Measurements from ENCODE around the gene GCC2. TPM values are rescaled to one million over a fixed set of nuclear protein-coding genes. Genes with fewer than 3 reads are reported as not detected.

Gene GCC2
- total and polyA plus RNA-seq, 2 of the 13 experiments (the other 11 are each of a cell fraction or from before 2014, with no cell fraction given) = 17.6 to 22.5 TPM

DNA sequence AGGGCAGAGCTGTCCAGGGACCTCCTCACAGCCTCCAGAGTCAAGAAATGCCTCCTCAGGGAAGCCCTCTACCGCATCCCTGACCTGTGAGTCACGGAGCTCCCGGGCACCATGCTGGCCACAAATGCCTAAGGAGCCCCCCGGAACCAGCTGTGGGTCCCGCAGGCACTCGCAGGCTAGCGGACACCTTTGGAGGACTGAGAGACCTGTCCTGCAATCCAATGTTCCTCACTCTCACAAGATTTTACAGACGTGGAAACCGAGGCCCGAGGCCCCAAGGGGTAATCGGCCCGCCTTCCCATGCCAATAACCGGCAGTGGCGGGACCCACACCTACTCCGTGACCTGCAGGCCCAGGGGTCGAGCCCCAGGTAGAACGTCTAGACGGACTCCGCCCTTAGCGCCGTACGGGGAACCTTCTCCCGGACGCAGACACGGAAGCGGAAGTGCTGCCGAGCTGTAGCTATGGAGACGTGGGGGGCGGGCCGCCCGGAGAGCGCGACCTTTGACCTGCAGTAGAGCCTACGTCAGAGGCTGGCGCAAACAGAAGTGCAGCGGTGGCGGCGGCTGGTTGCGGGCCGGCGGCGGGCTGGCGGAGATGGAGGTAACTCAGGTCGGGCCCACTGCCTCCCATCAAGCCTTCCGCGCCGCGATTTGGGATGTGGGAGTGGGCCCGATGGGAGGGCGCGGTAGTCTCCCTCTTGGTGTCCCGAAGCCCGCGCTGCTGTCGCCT, at the start of gene GCC2 (continued):
- TF ChIP-seq MAFK (conservative IDR thresholded peaks at IDR 0.05 in 1 of 2, IDR thresholded peaks at IDR 0.05 in 1 of 2; ENCODE audit: low read length in 2 of 2) = no peak
- TF ChIP-seq, protein P1, sequence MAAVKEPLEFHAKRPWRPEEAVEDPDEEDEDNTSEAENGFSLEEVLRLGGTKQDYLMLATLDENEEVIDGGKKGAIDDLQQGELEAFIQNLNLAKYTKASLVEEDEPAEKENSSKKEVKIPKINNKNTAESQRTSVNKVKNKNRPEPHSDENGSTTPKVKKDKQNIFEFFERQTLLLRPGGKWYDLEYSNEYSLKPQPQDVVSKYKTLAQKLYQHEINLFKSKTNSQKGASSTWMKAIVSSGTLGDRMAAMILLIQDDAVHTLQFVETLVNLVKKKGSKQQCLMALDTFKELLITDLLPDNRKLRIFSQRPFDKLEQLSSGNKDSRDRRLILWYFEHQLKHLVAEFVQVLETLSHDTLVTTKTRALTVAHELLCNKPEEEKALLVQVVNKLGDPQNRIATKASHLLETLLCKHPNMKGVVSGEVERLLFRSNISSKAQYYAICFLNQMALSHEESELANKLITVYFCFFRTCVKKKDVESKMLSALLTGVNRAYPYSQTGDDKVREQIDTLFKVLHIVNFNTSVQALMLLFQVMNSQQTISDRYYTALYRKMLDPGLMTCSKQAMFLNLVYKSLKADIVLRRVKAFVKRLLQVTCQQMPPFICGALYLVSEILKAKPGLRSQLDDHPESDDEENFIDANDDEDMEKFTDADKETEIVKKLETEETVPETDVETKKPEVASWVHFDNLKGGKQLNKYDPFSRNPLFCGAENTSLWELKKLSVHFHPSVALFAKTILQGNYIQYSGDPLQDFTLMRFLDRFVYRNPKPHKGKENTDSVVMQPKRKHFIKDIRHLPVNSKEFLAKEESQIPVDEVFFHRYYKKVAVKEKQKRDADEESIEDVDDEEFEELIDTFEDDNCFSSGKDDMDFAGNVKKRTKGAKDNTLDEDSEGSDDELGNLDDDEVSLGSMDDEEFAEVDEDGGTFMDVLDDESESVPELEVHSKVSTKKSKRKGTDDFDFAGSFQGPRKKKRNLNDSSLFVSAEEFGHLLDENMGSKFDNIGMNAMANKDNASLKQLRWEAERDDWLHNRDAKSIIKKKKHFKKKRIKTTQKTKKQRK (IDR thresholded peaks at IDR 0.05; ENCODE audit: low read length) = no peak
- TF ChIP-seq THAP11 (CRISPR knock-in tag; IDR thresholded peaks at IDR 0.05) = peak; percentile 93
- peak; percentile 95 for TF ChIP-seq ZNF670 (CRISPR knock-in tag; IDR thresholded peaks at IDR 0.05; ENCODE audit: borderline replicate concordance)
- peak; percentile 26; the same call in 1 of the 2 replicates for TF ChIP-seq ZFP36L1 (CRISPR knock-in tag; IDR thresholded peaks at IDR 0.05)
- TF ChIP-seq, protein P2, sequence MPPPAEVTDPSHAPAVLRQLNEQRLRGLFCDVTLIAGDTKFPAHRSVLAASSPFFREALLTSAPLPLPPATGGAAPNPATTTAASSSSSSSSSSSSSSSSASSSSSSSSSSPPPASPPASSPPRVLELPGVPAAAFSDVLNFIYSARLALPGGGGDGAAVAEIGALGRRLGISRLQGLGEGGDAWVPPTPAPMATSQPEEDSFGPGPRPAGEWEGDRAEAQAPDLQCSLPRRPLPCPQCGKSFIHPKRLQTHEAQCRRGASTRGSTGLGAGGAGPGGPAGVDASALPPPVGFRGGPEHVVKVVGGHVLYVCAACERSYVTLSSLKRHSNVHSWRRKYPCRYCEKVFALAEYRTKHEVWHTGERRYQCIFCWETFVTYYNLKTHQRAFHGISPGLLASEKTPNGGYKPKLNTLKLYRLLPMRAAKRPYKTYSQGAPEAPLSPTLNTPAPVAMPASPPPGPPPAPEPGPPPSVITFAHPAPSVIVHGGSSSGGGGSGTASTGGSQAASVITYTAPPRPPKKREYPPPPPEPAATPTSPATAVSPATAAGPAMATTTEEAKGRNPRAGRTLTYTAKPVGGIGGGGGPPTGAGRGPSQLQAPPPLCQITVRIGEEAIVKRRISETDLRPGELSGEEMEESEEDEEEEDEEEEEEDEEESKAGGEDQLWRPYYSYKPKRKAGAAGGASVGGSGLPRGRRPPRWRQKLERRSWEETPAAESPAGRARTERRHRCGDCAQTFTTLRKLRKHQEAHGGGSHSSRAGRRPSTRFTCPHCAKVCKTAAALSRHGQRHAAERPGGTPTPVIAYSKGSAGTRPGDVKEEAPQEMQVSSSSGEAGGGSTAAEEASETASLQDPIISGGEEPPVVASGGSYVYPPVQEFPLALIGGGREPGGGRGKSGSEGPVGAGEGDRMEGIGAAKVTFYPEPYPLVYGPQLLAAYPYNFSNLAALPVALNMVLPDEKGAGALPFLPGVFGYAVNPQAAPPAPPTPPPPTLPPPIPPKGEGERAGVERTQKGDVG (CRISPR knock-in tag; IDR thresholded peaks at IDR 0.05; ENCODE audit: borderline replicate concordance) = no peak
- peak; percentile 85 for TF ChIP-seq ZNF292 (CRISPR knock-in tag; IDR thresholded peaks at IDR 0.05; ENCODE audit: borderline replicate concordance, low read depth)
- TF ChIP-seq MIER3 (CRISPR knock-in tag; IDR thresholded peaks at IDR 0.05; ENCODE audit: borderline replicate concordance) = peak; percentile 93
- TF ChIP-seq, protein P3, sequence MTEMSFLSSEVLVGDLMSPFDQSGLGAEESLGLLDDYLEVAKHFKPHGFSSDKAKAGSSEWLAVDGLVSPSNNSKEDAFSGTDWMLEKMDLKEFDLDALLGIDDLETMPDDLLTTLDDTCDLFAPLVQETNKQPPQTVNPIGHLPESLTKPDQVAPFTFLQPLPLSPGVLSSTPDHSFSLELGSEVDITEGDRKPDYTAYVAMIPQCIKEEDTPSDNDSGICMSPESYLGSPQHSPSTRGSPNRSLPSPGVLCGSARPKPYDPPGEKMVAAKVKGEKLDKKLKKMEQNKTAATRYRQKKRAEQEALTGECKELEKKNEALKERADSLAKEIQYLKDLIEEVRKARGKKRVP (CRISPR knock-in tag; IDR thresholded peaks at IDR 0.05) = peak in 1 of 2 experiments; percentile 87; a peak in 2 of 4 replicates
- TF ChIP-seq RBAK (CRISPR knock-in tag; IDR thresholded peaks at IDR 0.05) = no peak; the same call in 1 of the 2 replicates
- TF ChIP-seq ARNT (IDR thresholded peaks at IDR 0.05) = no peak
- no peak for TF ChIP-seq TCF7L2 (IDR thresholded peaks at IDR 0.05; ENCODE audit: low read depth, low read length)
- TF ChIP-seq, protein P4, sequence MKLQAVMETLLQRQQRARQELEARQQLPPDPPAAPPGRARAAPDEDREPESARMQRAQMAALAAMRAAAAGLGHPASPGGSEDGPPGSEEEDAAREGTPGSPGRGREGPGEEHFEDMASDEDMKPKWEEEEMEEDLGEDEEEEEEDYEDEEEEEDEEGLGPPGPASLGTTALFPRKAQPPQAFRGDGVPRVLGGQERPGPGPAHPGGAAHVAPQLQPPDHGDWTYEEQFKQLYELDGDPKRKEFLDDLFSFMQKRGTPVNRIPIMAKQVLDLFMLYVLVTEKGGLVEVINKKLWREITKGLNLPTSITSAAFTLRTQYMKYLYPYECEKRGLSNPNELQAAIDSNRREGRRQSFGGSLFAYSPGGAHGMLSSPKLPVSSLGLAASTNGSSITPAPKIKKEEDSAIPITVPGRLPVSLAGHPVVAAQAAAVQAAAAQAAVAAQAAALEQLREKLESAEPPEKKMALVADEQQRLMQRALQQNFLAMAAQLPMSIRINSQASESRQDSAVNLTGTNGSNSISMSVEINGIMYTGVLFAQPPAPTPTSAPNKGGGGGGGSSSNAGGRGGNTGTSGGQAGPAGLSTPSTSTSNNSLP (IDR thresholded peaks at IDR 0.05; ENCODE audit: low read depth, low read length) = no peak
- peak; percentile 94; the same call in 1 of the 2 replicates for TF ChIP-seq NFKB2 (CRISPR knock-in tag; IDR thresholded peaks at IDR 0.05; ENCODE audit: borderline replicate concordance)
- TF ChIP-seq JDP2 (CRISPR knock-in tag; IDR thresholded peaks at IDR 0.05; ENCODE audit: borderline replicate concordance) = no peak; the same call in 1 of the 2 replicates
- TF ChIP-seq ZNF563 (CRISPR knock-in tag; IDR thresholded peaks at IDR 0.05) = no peak; the same call in none of the 2 replicates
- TF ChIP-seq, protein P5, sequence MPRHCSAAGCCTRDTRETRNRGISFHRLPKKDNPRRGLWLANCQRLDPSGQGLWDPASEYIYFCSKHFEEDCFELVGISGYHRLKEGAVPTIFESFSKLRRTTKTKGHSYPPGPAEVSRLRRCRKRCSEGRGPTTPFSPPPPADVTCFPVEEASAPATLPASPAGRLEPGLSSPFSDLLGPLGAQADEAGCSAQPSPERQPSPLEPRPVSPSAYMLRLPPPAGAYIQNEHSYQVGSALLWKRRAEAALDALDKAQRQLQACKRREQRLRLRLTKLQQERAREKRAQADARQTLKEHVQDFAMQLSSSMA (CRISPR knock-in tag; IDR thresholded peaks at IDR 0.05) = peak; percentile 80; the same call in 1 of the 2 replicates
- TF ChIP-seq MIER2 (CRISPR knock-in tag; IDR thresholded peaks at IDR 0.05) = no peak
- peak; percentile 82 for TF ChIP-seq KDM3A (CRISPR knock-in tag; IDR thresholded peaks at IDR 0.05; ENCODE audit: low read depth)
